Measurements from ENCODE around the gene SLC7A4. TPM values are rescaled to one million over a fixed set of nuclear protein-coding genes. Genes with fewer than 3 reads are reported as not detected.

SLC7A4 gene
- total RNA-seq, 1 donor from 2014 or later: 0.93 TPM

DNA sequence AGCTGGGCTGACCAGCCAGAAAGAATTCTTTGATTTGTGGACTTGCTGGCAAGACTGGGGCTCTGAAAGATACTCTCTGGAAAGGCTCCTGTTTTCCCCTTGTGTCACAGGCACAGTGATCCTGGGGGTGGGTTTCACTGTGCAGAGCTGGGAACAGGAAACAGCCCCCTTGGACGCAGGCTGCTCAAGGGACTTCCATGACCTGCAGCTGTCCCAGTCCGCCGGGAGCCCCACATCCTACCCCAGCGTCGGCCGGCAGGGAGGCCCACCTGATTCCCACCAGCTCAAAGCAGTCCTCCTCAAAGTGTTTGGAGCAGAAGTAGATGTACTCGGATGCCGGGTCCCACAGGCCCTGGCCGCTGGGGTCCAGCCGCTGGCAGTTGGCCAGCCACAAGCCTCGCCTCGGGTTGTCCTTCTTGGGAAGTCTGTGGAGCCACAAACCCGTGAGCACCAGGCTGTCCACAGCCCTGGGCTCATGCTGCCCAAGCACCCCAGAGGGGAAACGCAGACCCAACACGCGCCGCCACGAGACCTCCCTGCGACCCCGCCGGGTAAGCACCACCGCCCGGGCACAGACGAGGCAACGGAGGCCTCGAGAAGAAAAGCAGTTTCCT is 31.3 kb downstream of the SLC7A4 start:
- Histone ChIP-seq H3K4me3 (ENCODE audit: insufficient read depth, low read depth, low read length) (peak overlapping the region; percentile 68), H4K20me1 (ENCODE audit: insufficient read depth, low read length) (peaks cover 27% of the 10 kb centered on the region), H2AFZ (ENCODE audit: low read depth, low read length) (peak overlapping the region; percentile 79), H3K36me3 (ENCODE audit: insufficient read depth, low read length) (no peaks in the 10 kb centered on the region), H3K27me3 (ENCODE audit: insufficient read depth, low read length) (no peaks in the 10 kb centered on the region), H3K4me2 (ENCODE audit: low read length) (peak overlapping the region; percentile 96), H3K9me3 (ENCODE audit: insufficient read depth, low read depth, low read length) (no peaks in the 10 kb centered on the region), H3K79me2 (ENCODE audit: insufficient read depth, low read length) (peaks cover 40% of the 10 kb centered on the region), H3K27ac (ENCODE audit: low read depth, low read length) (peak overlapping the region; percentile 98), H3K9ac (ENCODE audit: low read length) (peak overlapping the region; percentile 95), H3K4me1 (ENCODE audit: insufficient read depth, low read length) (peaks cover 23% of the 10 kb centered on the region)
- peaks cover 3% of the 10 kb centered on the region for H3K36me3 Mint-ChIP-seq (ENCODE audit: low read depth, unreplicated experiment)
- DNase-seq (ENCODE audit: low read depth) (no peak), FAIRE-seq (no peak)
- H3K4me3 Mint-ChIP-seq (ENCODE audit: unreplicated experiment): peak overlapping the region; percentile 95
- H3K9me3 Mint-ChIP-seq (ENCODE audit: unreplicated experiment): no peaks in the 10 kb centered on the region
- H3K27ac Mint-ChIP-seq (ENCODE audit: unreplicated experiment): peak overlapping the region; percentile 91
- TF ChIP-seq EZH2 (IDR thresholded peaks at IDR 0.05; ENCODE audit: insufficient read depth, low read length): no peak
- TF ChIP-seq, protein P1, sequence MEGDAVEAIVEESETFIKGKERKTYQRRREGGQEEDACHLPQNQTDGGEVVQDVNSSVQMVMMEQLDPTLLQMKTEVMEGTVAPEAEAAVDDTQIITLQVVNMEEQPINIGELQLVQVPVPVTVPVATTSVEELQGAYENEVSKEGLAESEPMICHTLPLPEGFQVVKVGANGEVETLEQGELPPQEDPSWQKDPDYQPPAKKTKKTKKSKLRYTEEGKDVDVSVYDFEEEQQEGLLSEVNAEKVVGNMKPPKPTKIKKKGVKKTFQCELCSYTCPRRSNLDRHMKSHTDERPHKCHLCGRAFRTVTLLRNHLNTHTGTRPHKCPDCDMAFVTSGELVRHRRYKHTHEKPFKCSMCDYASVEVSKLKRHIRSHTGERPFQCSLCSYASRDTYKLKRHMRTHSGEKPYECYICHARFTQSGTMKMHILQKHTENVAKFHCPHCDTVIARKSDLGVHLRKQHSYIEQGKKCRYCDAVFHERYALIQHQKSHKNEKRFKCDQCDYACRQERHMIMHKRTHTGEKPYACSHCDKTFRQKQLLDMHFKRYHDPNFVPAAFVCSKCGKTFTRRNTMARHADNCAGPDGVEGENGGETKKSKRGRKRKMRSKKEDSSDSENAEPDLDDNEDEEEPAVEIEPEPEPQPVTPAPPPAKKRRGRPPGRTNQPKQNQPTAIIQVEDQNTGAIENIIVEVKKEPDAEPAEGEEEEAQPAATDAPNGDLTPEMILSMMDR (IDR thresholded peaks at IDR 0.05; ENCODE audit: insufficient read depth, low read depth, low read length): no peak
- H3K4me1 Mint-ChIP-seq (ENCODE audit: low read depth, unreplicated experiment): no peaks in the 10 kb centered on the region
- no peaks in the 10 kb centered on the region for H3K27me3 Mint-ChIP-seq (ENCODE audit: low read depth, unreplicated experiment)

DNA sequence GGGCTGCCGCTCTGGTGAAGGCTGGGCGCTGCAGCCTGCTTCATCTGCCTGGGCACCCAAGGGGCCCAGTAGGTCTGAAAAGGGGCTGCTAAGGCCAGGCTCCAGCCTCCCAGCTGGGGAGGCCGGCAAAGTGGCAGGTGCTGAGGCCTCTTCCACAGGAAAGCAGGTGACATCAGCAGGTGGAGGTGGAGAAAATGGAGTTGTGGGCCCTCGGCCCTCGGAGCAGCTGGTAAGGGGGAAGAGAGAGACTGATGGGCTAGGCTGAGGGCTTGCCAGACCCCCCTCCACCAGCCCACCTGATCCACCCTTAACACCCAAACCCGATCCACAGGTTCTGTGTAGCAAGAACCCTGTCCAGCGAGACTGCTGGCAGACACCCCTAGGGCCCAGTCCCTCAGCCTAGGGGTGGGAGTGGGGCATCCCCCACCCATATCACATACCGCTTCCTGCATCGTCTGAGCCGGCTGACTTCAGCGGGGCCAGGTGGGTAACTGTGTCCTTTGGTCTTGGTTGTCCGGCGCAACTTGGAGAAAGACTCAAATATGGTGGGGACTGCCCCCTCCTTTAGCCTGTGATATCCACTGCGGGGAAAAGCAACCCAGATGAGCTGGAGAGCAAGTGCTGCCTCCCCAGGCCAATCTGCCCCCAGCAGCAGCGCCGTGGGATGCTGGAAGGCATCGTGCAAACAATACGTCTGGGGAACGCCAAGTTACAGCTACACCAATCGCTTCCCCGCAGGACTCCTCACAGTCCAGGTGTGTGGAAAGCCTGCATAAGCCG is 32.0 kb downstream of the SLC7A4 start:
- peak overlapping the region; percentile 96 for H3K4me2 ChIP-seq (ENCODE audit: low read length)
- H3K36me3 Mint-ChIP-seq (ENCODE audit: low read depth, unreplicated experiment): peaks cover 3% of the 10 kb centered on the region
- no peaks in the 10 kb centered on the region for H3K27me3 Mint-ChIP-seq (ENCODE audit: low read depth, unreplicated experiment)
- H3K27ac ChIP-seq (ENCODE audit: low read depth, low read length): no peak overlapping the region
- H3K9ac ChIP-seq (ENCODE audit: low read length): peak overlapping the region; percentile 95
- DNase-seq (ENCODE audit: low read depth) (no peak), FAIRE-seq (no peak)
- peaks cover 27% of the 10 kb centered on the region for H4K20me1 ChIP-seq (ENCODE audit: insufficient read depth, low read length)
- H3K4me1 ChIP-seq (ENCODE audit: insufficient read depth, low read length): peaks cover 23% of the 10 kb centered on the region
- H3K36me3 ChIP-seq (ENCODE audit: insufficient read depth, low read length): no peaks in the 10 kb centered on the region
- H3K27ac Mint-ChIP-seq (ENCODE audit: unreplicated experiment): peak overlapping the region; percentile 72
- H3K4me3 Mint-ChIP-seq (ENCODE audit: unreplicated experiment): peak overlapping the region; percentile 95
- TF ChIP-seq EZH2 (IDR thresholded peaks at IDR 0.05; ENCODE audit: insufficient read depth, low read length): no peak
- TF ChIP-seq, protein P1 (IDR thresholded peaks at IDR 0.05; ENCODE audit: insufficient read depth, low read depth, low read length): no peak
- peaks cover 40% of the 10 kb centered on the region for H3K79me2 ChIP-seq (ENCODE audit: insufficient read depth, low read length)
- no peaks in the 10 kb centered on the region for H3K9me3 ChIP-seq (ENCODE audit: insufficient read depth, low read depth, low read length)
- H3K4me1 Mint-ChIP-seq (ENCODE audit: low read depth, unreplicated experiment): no peaks in the 10 kb centered on the region
- H3K27me3 ChIP-seq (ENCODE audit: insufficient read depth, low read length): no peaks in the 10 kb centered on the region
- peak overlapping the region; percentile 68 for H3K4me3 ChIP-seq (ENCODE audit: insufficient read depth, low read depth, low read length)
- no peak overlapping the region for H2AFZ ChIP-seq (ENCODE audit: low read depth, low read length)
- no peaks in the 10 kb centered on the region for H3K9me3 Mint-ChIP-seq (ENCODE audit: unreplicated experiment)

All from astrocyte (in vitro differentiated cells and primary cell).